HepG2 (cell line): ENCODE results near the gene TUBB4A. TPM values are rescaled to one million over a fixed set of nuclear protein-coding genes. Genes with fewer than 3 reads are reported as not detected.

Source experiments
- ATAC-seq: fragments of 200-7000 bp; cut with Tn5 transposase; 3 replicates; pipeline ENCODE4 v1.9.1; 2020; ENCODE audit warnings: mild to moderate bottlenecking, moderate library complexity
- Bru-seq: library from RNA; stranded (reverse); fragments of 400-500 nt; gene quantifications from one replicate; lab custom pipeline; 2021; lab: Mats Ljungman, UMichigan
- BruChase-seq, 2 experiments: library from RNA; stranded (reverse); fragments of 400-500 nt; gene quantifications; one replicate each; lab custom pipeline; 2021; lab: Mats Ljungman, UMichigan
- BruUV-seq: library from RNA; stranded (reverse); fragments of 400-500 nt; replicated peaks from 2 replicates; lab custom pipeline; 2021; lab: Mats Ljungman, UMichigan
- CTCF ChIA-PET: fragments of 300-600 bp; formaldehyde crosslinking; extraction: SDS; loops from one replicate; lab custom pipeline; 2021; ENCODE audit warnings: low total read pairs, inconsistent platforms, low intra/inter-chr PET ratio; lab: Yijun Ruan, JAX
- POLR2A ChIA-PET: fragments of 350-600 bp; sonication (Branson Sonifier 250); formaldehyde crosslinking; loops from one replicate; lab custom pipeline; 2020; ENCODE audit warnings: antibody characterized with exemption, inconsistent platforms; lab: Yijun Ruan, JAX
- DNase-seq: peaks from one replicate; pipeline ENCODE4 v3.0.0-alpha.2; 2015; ENCODE audit warnings: low spot score
- FAIRE-seq: peaks from 3 replicates; lab custom pipeline; 2011; peaks lifted over from hg19 to GRCh38; lab: Jason Lieb, UNC
- H2AFZ ChIP-seq: one replicate; pipeline ENCODE4 v1.6.1; 2011; ENCODE audit warnings: low read length, inconsistent platforms
- H3K27ac ChIP-seq: fragments of 300-600 bp; 3 replicates; pipeline ENCODE4 v1.8.0; 2011; ENCODE audit warnings: mixed run types, mild to moderate bottlenecking, mixed read lengths, low read length, inconsistent platforms; ENCODE audit not compliant: insufficient read depth; ENCODE audit errors: extremely low read length
- H3K27me3 ChIP-seq, 2 experiments: fragments of 200-600 bp in 1 of 2; 2 replicates in 1 of 2; 3 replicates in 1 of 2; pipeline versions ENCODE4 v1.6.0 to v1.8.0; 2011; ENCODE audit warnings: low read length in 2 of 2, mild to moderate bottlenecking in 2 of 2, moderate library complexity in 2 of 2, inconsistent platforms in 1 of 2; ENCODE audit not compliant: insufficient read depth in 2 of 2, control insufficient read depth in 1 of 2
- H3K36me3 ChIP-seq, 2 experiments: fragments of 200-600 bp in 1 of 2; replicated peaks in 1 of 2; 2 replicates in 1 of 2; 3 replicates in 1 of 2; pipeline versions ENCODE4 v1.5.1 to v1.8.0; 2011; ENCODE audit warnings: low read length in 2 of 2, inconsistent platforms in 1 of 2; ENCODE audit not compliant: insufficient read depth in 2 of 2, control insufficient read depth in 1 of 2
- H3K4me1 ChIP-seq: 2 replicates; pipeline ENCODE4 v1.5.1; 2012; ENCODE audit warnings: low read length, inconsistent platforms; ENCODE audit not compliant: insufficient read depth
- H3K4me2 ChIP-seq: 2 replicates; pipeline ENCODE4 v1.6.0; 2011; ENCODE audit warnings: low read depth, low read length, inconsistent platforms
- H3K4me3 ChIP-seq, 3 experiments: fragments of 200-600 bp in 1 of 3; sonication (generic), shearing (Covaris generic) in 1 of 3; replicated peaks in 1 of 3; 2 replicates each; pipeline ENCODE4 v1.5.1; 2011 to 2016; ENCODE audit warnings: low read length in 3 of 3, inconsistent platforms in 2 of 3, low read depth in 2 of 3, mild to moderate bottlenecking in 2 of 3, control low read depth in 1 of 3, mixed read lengths in 1 of 3; ENCODE audit not compliant: insufficient read depth in 1 of 3
- H3K79me2 ChIP-seq: one replicate; pipeline ENCODE4 v1.6.1; 2011; ENCODE audit warnings: low read length, inconsistent platforms; ENCODE audit not compliant: insufficient read depth
- H3K9ac ChIP-seq: 2 replicates; pipeline ENCODE4 v1.6.0; 2011; ENCODE audit warnings: mild to moderate bottlenecking, low read depth, low read length, inconsistent platforms; ENCODE audit not compliant: insufficient read depth
- H3K9me3 ChIP-seq: 2 replicates; pipeline ENCODE4 v1.5.1; 2012; ENCODE audit warnings: mild to moderate bottlenecking, low read length
- H4K20me1 ChIP-seq: 2 replicates; pipeline ENCODE4 v1.6.0; 2011; ENCODE audit warnings: inconsistent platforms, mild to moderate bottlenecking, low read length, moderate library complexity; ENCODE audit not compliant: insufficient read depth
- HDAC1 ChIP-seq: sonication (generic); formaldehyde crosslinking; IDR thresholded peaks from 2 replicates; pipeline ENCODE4 v1.5.1; 2020; ENCODE audit warnings: mild to moderate bottlenecking, missing genetic modification reagents
- HNF4A ChIP-seq: sonication (generic); formaldehyde crosslinking; IDR thresholded peaks from 2 replicates; pipeline ENCODE4 v1.4.0; 2020; ENCODE audit warnings: missing genetic modification reagents
- HNRNPK ChIP-seq: fragments of 200-400 bp; formaldehyde crosslinking; IDR thresholded peaks from 2 replicates; pipeline ENCODE4 v1.6.1; 2018; ENCODE audit warnings: low read length, low read depth, moderate library complexity, mild to moderate bottlenecking; ENCODE audit not compliant: poor library complexity, severe bottlenecking
- KLF16 ChIP-seq, 2 experiments: sonication (generic) in 1 of 2; formaldehyde crosslinking in 1 of 2; IDR thresholded peaks; 2 replicates each; pipeline versions ENCODE4 v1.6.1 to v1.8.0; 2016 to 2023; ENCODE audit warnings: missing genetic modification reagents in 2 of 2, missing compliant biosample characterization in 1 of 2
- KLF6 ChIP-seq: IDR thresholded peaks from 2 replicates; pipeline ENCODE4 v1.8.0; 2016; ENCODE audit warnings: missing biosample characterization, missing genetic modification reagents
- MIXL1 ChIP-seq: IDR thresholded peaks from 2 replicates; pipeline ENCODE4 v1.6.1; 2016
- REPIN1 ChIP-seq: sonication (generic); formaldehyde crosslinking; IDR thresholded peaks from 2 replicates; pipeline ENCODE4 v1.8.0; 2022; ENCODE audit warnings: missing genetic modification reagents, low read depth, mild to moderate bottlenecking, borderline replicate concordance
- TCF7L2 ChIP-seq: IDR thresholded peaks from 2 replicates; pipeline ENCODE4 v1.6.1; 2011; ENCODE audit warnings: mild to moderate bottlenecking, low read depth, low read length, moderate library complexity
- ZMAT3 ChIP-seq: sonication (generic); formaldehyde crosslinking; conservative IDR thresholded peaks from 2 replicates; pipeline ENCODE4 v1.7.0; 2021; ENCODE audit warnings: missing genetic modification reagents
- ZNF382 ChIP-seq: sonication (generic); formaldehyde crosslinking; IDR thresholded peaks from 2 replicates; pipeline ENCODE4 v1.5.0; 2020; ENCODE audit warnings: missing genetic modification reagents, mild to moderate bottlenecking, borderline replicate concordance
- ZSCAN25 ChIP-seq: sonication (generic); formaldehyde crosslinking; IDR thresholded peaks from 2 replicates; pipeline ENCODE4 v1.8.0; 2022; ENCODE audit warnings: mild to moderate bottlenecking, missing genetic modification reagents
- WGBS: methylation state at CpG from one replicate; pipeline ENCODE4 v1.1.6; 2017; ENCODE audit warnings: low lambda C conversion rate; 5-methylcytosine and 5-hydroxymethylcytosine counted together
- in situ Hi-C: cut with HindIII; loops from 2 replicates; pipeline ENCODE4 v1.10.0; 2017; ENCODE audit warnings: low pct_unique_long_range_greater_than_20kb; ENCODE audit not compliant: extremely low pct_ligation_motif_present
- intact Hi-C: fragments of 100-400 bp; cut with micrococcal nuclease; formaldehyde crosslinking; loops from one replicate; pipeline ENCODE4 v1.10.0; 2022; ENCODE audit not compliant: unreplicated experiment
- long read RNA-seq, 2 experiments: library from RNA in 1 of 2; library from polyadenylated mRNA in 1 of 2; stranded (forward) in 1 of 2; unstranded in 1 of 2; transcript quantifications; one replicate each; pipeline ENCODE4 v2.0.0, GENCODE V29; 2019 to 2022
- polyA minus RNA-seq, 3 experiments: library from RNA; depleted of rRNA, polyadenylated mRNA; stranded (reverse); fragments of >200 nt; gene quantifications; 2 replicates each; pipeline ENCODE4 v1.2.3, GENCODE V29; 2011; ENCODE audit warnings: low replicate concordance in 1 of 3
- polyA plus RNA-seq, 8 experiments: library from polyadenylated mRNA; depleted of rRNA in 3 of 8; stranded (reverse) in 7 of 8; unstranded in 1 of 8; fragments of >200 nt; fragmentation: Illumina TruSeq in 4 of 8; extraction: Trizol in 4 of 8; gene quantifications; 2 replicates each; pipeline versions ENCODE4 v1.2.1 to v1.2.3, GENCODE V29; 2011 to 2016; ENCODE audit warnings: low read depth in 4 of 8, missing spikeins in 1 of 8, mixed read lengths in 1 of 8; ENCODE audit not compliant: insufficient read depth in 1 of 8
- total RNA-seq, 5 experiments: library from RNA; depleted of rRNA; stranded (reverse); fragments of >200 nt; fragmentation: Illumina TruSeq; extraction: Trizol; gene quantifications; 2 replicates each; pipeline ENCODE4 v1.2.3, GENCODE V29; 2016; ENCODE audit warnings: low read depth in 1 of 5
- TF ChIP-seq, protein P1 (sequence below): fragments of 450-650 bp; IDR thresholded peaks from 2 replicates; pipeline ENCODE4 v1.6.1; 2017
- TF ChIP-seq, protein P2 (sequence below): sonication (generic); formaldehyde crosslinking; IDR thresholded peaks from 2 replicates; pipeline ENCODE4 v1.9.0; 2021; ENCODE audit warnings: missing genetic modification reagents, mild to moderate bottlenecking, borderline replicate concordance

TUBB4A gene
- total RNA-seq (2016; rRNA removed; fragmentation: Illumina TruSeq; extraction: Trizol) = not detected in 2 replicates
- total RNA-seq (2016; cell fraction: cytosol; rRNA removed; fragmentation: Illumina TruSeq; extraction: Trizol; ENCODE audit: low read depth) = not detected in 2 replicates
- total RNA-seq (2016; cell fraction: insoluble cytoplasmic fraction; rRNA removed; fragmentation: Illumina TruSeq; extraction: Trizol) = not detected in 2 replicates
- total RNA-seq (2016; cell fraction: membrane; rRNA removed; fragmentation: Illumina TruSeq; extraction: Trizol) = not detected in 2 replicates
- total RNA-seq (2016; cell fraction: nucleus; rRNA removed; fragmentation: Illumina TruSeq; extraction: Trizol) = not detected in 2 replicates
- polyA plus RNA-seq (2011; rRNA removed) = 0.21 TPM in 1 of 2 replicates, not detected in the other
- 0.18 TPM in 1 of 2 replicates, not detected in the other for polyA plus RNA-seq (2011; cell fraction: cytosol; rRNA removed)
- 0.12 TPM in 1 of 2 replicates, not detected in the other for polyA plus RNA-seq (2011; cell fraction: nucleus; rRNA removed)
- polyA plus RNA-seq (2012) = 0.16 and 0.45 TPM in 2 replicates
- not detected in 2 replicates for polyA plus RNA-seq (2016; cell fraction: cytosol; fragmentation: Illumina TruSeq; extraction: Trizol; ENCODE audit: low read depth)
- polyA plus RNA-seq (2016; cell fraction: insoluble cytoplasmic fraction; fragmentation: Illumina TruSeq; extraction: Trizol; ENCODE audit: low read depth) = not detected in 2 replicates
- polyA plus RNA-seq (2016; cell fraction: membrane; fragmentation: Illumina TruSeq; extraction: Trizol; ENCODE audit: low read depth) = 0.09 TPM in 1 of 2 replicates, not detected in the other
- polyA plus RNA-seq (2016; cell fraction: nucleus; fragmentation: Illumina TruSeq; extraction: Trizol; ENCODE audit: insufficient read depth, low read depth) = not detected in 2 replicates
- 1.1 TPM in 1 of 2 replicates, not detected in the other for polyA minus RNA-seq (2011; rRNA and poly(A)+ RNA removed; ENCODE audit: low replicate concordance)
- polyA minus RNA-seq (2011; cell fraction: cytosol; rRNA and poly(A)+ RNA removed) = not detected in 2 replicates
- polyA minus RNA-seq (2011; cell fraction: nucleus; rRNA and poly(A)+ RNA removed) = 0.26 TPM in 1 of 2 replicates, not detected in the other
- not detected for Bru-seq, nascent RNA
- not detected for BruChase-seq, experiment 1, labeled RNA remaining after a 6-hour chase
- BruChase-seq, experiment 2, labeled RNA remaining after a 2-hour chase = not detected
- long read RNA-seq, experiment 1 = 0 reads
- long read RNA-seq, experiment 2 = 0 reads

DNA sequence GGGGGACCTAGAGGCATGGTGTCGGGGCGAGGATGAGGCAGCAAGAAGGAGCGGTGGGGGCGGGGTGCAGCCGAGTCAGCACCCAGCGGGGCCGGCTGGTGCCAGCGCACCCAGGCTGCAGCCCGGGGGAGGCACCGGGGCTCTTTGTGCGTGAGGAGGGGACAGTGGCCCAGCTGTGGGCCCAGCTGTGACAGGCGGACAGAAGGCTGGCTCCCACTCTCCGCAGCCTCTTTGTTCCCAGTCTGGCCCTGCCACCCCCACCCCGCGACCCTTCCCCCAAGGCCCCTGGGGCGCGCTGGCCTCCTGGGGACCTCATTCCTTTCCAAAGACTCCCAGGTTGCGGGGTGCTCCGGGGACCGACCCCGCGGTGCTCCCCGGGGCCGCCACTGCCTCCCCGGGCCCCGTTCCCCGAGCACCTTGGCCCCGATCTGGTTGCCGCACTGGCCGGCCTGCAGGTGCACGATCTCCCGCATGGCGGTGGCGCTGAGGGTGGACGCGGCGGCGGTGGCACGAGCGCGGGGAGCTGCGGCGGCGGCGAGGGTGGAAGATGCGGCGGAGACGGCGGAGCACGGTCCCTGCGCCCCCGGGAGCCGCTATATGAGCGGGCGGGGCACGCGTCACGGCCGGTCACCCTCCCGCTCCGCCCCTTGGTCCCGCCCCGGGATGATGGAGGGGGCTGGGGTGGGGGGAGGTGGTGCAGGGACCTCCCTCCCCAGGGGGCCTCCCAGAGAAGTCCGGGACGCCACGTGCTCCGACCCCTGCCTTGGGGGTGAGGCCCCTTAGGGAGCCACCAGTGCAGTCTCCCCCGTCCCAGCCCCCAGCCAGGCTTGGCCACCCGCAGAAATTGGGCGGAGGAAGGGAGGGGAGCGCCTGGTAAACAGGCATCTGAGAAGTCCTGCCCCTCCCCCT lies at the start of gene TUBB4A:
Gene TUBB4A, minus strand, starts transcription at position 570 of the 909 bp plus-strand sequence. Its CDS starts 97 bp downstream, at position 473.
- POLR2A ChIA-PET = no interaction called here
- no peak within 1 kb of the TSS for H3K9ac ChIP-seq
- TF ChIP-seq KLF16 (CRISPR knock-in tag; IDR thresholded peaks at IDR 0.05) (no peak), REPIN1 (CRISPR knock-in tag) (no peak), KLF6 (CRISPR knock-in tag) (no peak), HNRNPK (peak; percentile 32), ZMAT3 (CRISPR knock-in tag) (no peak), ZNF382 (no peak), TCF7L2 (no peak), ZSCAN25 (CRISPR knock-in tag) (no peak), MIXL1 (CRISPR knock-in tag) (no peak), HDAC1 (0 out of 2 replicates have a peak, but pooled peaks have one; percentile 21), HNF4A (no peak)
- TF ChIP-seq, protein P1, sequence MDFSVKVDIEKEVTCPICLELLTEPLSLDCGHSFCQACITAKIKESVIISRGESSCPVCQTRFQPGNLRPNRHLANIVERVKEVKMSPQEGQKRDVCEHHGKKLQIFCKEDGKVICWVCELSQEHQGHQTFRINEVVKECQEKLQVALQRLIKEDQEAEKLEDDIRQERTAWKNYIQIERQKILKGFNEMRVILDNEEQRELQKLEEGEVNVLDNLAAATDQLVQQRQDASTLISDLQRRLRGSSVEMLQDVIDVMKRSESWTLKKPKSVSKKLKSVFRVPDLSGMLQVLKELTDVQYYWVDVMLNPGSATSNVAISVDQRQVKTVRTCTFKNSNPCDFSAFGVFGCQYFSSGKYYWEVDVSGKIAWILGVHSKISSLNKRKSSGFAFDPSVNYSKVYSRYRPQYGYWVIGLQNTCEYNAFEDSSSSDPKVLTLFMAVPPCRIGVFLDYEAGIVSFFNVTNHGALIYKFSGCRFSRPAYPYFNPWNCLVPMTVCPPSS = no peak
- TF ChIP-seq, protein P2, sequence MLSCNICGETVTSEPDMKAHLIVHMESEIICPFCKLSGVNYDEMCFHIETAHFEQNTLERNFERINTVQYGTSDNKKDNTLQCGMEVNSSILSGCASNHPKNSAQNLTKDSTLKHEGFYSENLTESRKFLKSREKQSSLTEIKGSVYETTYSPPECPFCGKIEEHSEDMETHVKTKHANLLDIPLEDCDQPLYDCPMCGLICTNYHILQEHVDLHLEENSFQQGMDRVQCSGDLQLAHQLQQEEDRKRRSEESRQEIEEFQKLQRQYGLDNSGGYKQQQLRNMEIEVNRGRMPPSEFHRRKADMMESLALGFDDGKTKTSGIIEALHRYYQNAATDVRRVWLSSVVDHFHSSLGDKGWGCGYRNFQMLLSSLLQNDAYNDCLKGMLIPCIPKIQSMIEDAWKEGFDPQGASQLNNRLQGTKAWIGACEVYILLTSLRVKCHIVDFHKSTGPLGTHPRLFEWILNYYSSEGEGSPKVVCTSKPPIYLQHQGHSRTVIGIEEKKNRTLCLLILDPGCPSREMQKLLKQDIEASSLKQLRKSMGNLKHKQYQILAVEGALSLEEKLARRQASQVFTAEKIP (CRISPR knock-in tag) = no peak

More for the DNA sequence above, at the start of gene TUBB4A:
- Histone ChIP-seq H2AFZ (no peak within 1 kb of the TSS), H3K4me3 (peak within 1 kb of the TSS in 2 of 3 experiments; percentile 9 to 57; a peak in 3 of 6 replicates), H3K27me3 (peaks cover 3 to 34% of the 10 kb centered on the region in 2 experiments), H3K27ac (no peak within 1 kb of the TSS), H3K4me2 (0 out of 2 replicates have a peak within 1 kb of the TSS, but pooled peaks have one; percentile 23), H3K36me3 (no peaks in the 10 kb centered on the region), H3K79me2 (no peaks in the 10 kb centered on the region), H3K9me3 (no peaks in the 10 kb centered on the region), H4K20me1 (no peaks in the 10 kb centered on the region), H3K4me1 (0 out of 2 replicates have a peak, but pooled peaks cover 4% of the 10 kb centered on the region)
- CTCF ChIA-PET = no interaction called here
- in situ Hi-C loops (no loop called here), intact Hi-C loops (no loop called here)
- 13% methylated on average over 6 of the region's 71 CpGs for WGBS
- ATAC-seq (peak; percentile 59), FAIRE-seq (no peak), DNase-seq (no peak)
- no TSS peak for BruUV-seq
